Thyroid gland (tissue), 4 donors: Measurements from ENCODE around the gene RRAGC. TPM values are rescaled to one million over a fixed set of nuclear protein-coding genes. Genes with fewer than 3 reads are reported as not detected.
"Not testable (repeated sequence)": the region's sequence is repeated elsewhere in the genome, so short reads cannot be mapped to it uniquely, and the experiment has no call there.

Experiments
- DNase-seq, 2 donors: peaks; one replicate each; pipeline ENCODE4 v3.0.0-alpha.2; 2019
- H3K27ac ChIP-seq, 3 donors: fragments of 200-600 bp; sonication (generic); 1 replicate in 2 of 3; 2 replicates in 1 of 3; pipeline ENCODE4 v1.5.1; 2016 to 2019; ENCODE audit warnings: mild to moderate bottlenecking in 1 of 3, moderate library complexity in 1 of 3
- H3K27me3 ChIP-seq: fragments of 200-600 bp; sonication (generic); one replicate; pipeline ENCODE4 v1.5.1; 2019
- H3K36me3 ChIP-seq, 2 donors: fragments of 200-600 bp; sonication (generic); one replicate each; pipeline ENCODE4 v1.5.1; 2016 to 2019
- H3K4me1 ChIP-seq, 2 donors: fragments of 200-600 bp; sonication (generic); one replicate each; pipeline ENCODE4 v1.5.1; 2017 to 2019
- H3K4me3 ChIP-seq, 3 donors: fragments of 200-600 bp; sonication (generic); replicated peaks in 1 of 3; 1 replicate in 2 of 3; 2 replicates in 1 of 3; pipeline ENCODE4 v1.5.1; 2016; ENCODE audit warnings: mild to moderate bottlenecking in 1 of 3
- H3K9me3 ChIP-seq: fragments of 200-600 bp; sonication (generic); one replicate; pipeline ENCODE4 v1.5.1; 2017
- CTCF ChIP-seq, 6 experiments: fragments of 200-600 bp in 3 of 6; fragments of 450-650 bp in 3 of 6; sonication (generic) in 3 of 6; IDR thresholded peaks; one replicate each; pipeline ENCODE4 v1.5.1; 2016 to 2019; ENCODE audit warnings: antibody characterized with exemption in 6 of 6, mild to moderate bottlenecking in 2 of 6, inconsistent platforms in 1 of 6, moderate library complexity in 1 of 6
- POLR2A ChIP-seq, 2 donors: fragments of 450-650 bp; IDR thresholded peaks; one replicate each; pipeline ENCODE4 v1.6.1; 2017; ENCODE audit warnings: antibody characterized with exemption in 2 of 2, mild to moderate bottlenecking in 2 of 2, moderate library complexity in 1 of 2
- WGBS, 2 donors: methylation state at CpG; one replicate each; pipeline ENCODE4 v1.1.5; 2017; 5-methylcytosine and 5-hydroxymethylcytosine counted together
- intact Hi-C: fragments of 100-400 bp; cut with DNase I; formaldehyde crosslinking; loops from one replicate; pipeline ENCODE4 v1.15.1; 2023
- total RNA-seq, 4 donors: library from RNA; depleted of rRNA; stranded (reverse); fragments of >200 nt; gene quantifications; one replicate each; pipeline ENCODE4 v1.2.3, GENCODE V29; 2016

The RRAGC gene
- total RNA-seq, 4 donors from 2014 or later, result 13.2 to 20.3 (median 15.7) TPM

- H3K36me3 ChIP-seq, result peaks cover 32 to 40% of the 10 kb centered on the region in 2 donors
- no peaks in the 10 kb centered on the region for H3K9me3 ChIP-seq
- intact Hi-C loops, result no loop called here
- WGBS, 2 donors, result 96 to 100% methylated on average over 3 of the region's 3 CpGs
- TF ChIP-seq POLR2A (IDR thresholded peaks at IDR 0.05) (no peak), CTCF (IDR thresholded peaks at IDR 0.05) (no peak)
- H3K27me3 ChIP-seq, result no peaks in the 10 kb centered on the region
- H3K27ac ChIP-seq, result no peak overlapping the region
- no peak overlapping the region for H3K4me3 ChIP-seq
- no peak for DNase-seq
- no peaks in the 10 kb centered on the region for H3K4me1 ChIP-seq
Observed at GRCh38 chr1:38846210-38846609, 13.4 kb downstream of the RRAGC start.

GRCh38 chr1:38845088-38845487 lies 14.5 kb downstream of the RRAGC start:
- DNase-seq, intact Hi-C loops, H3K4me3 ChIP-seq, H3K9me3 ChIP-seq, H3K4me1 ChIP-seq, H3K27me3 ChIP-seq, H3K27ac ChIP-seq: not testable (repeated sequence)
- 97 to 100% methylated on average over 3 of the region's 3 CpGs for WGBS, 2 donors
- H3K36me3 ChIP-seq, result peaks cover 31 to 34% of the 10 kb centered on the region in 2 donors

- H3K27ac ChIP-seq, result no peak overlapping the region
- no peaks in the 10 kb centered on the region for H3K9me3 ChIP-seq
- H3K36me3 ChIP-seq, result peaks cover 24 to 40% of the 10 kb centered on the region in 2 donors
- H3K27me3 ChIP-seq, result no peaks in the 10 kb centered on the region
- TF ChIP-seq POLR2A (IDR thresholded peaks at IDR 0.05), result no peak
- intact Hi-C loops, result no loop called here
- WGBS, 2 donors, result 60 to 64% methylated on average over 2 of the region's 2 CpGs
- no peak for DNase-seq
- no peak overlapping the region for H3K4me3 ChIP-seq
- H3K4me1 ChIP-seq, result peaks cover 0 to 4% of the 10 kb centered on the region in 2 donors
Observed at GRCh38 chr1:38840281-38840680, 19.3 kb downstream of the RRAGC start.

GRCh38 chr1:38839363-38839762 lies 20.2 kb downstream of the RRAGC start:
- WGBS, 2 donors, result 81 to 86% methylated on average over 9 of the region's 9 CpGs
- Histone ChIP-seq H3K4me1 (peaks cover 0 to 4% of the 10 kb centered on the region in 2 donors), H3K4me3 (no peak overlapping the region), H3K36me3 (peaks cover 19 to 38% of the 10 kb centered on the region in 2 donors), H3K27me3 (no peaks in the 10 kb centered on the region), H3K27ac (no peak overlapping the region), H3K9me3 (no peaks in the 10 kb centered on the region)
- intact Hi-C loops, result loop anchor here (10.0 kb wide), 1 partner anchor 815 kb away; no protein-coding TSS in a partner anchor
- DNase-seq, result no peak
- TF ChIP-seq POLR2A (IDR thresholded peaks at IDR 0.05) (no peak), CTCF (IDR thresholded peaks at IDR 0.05) (no peak)

- peaks cover 19 to 24% of the 10 kb centered on the region in 2 donors for H3K36me3 ChIP-seq
- not testable (repeated sequence) for H3K27me3 ChIP-seq, DNase-seq, H3K4me3 ChIP-seq, H3K4me1 ChIP-seq, H3K27ac ChIP-seq, H3K9me3 ChIP-seq
- intact Hi-C loops, result loop anchor here (10.0 kb wide), 1 partner anchor 812 kb away; no protein-coding TSS in a partner anchor
- WGBS, 2 donors, result 88 to 91% methylated on average over 10 of the region's 10 CpGs
Observed at GRCh38 chr1:38836316-38836715, 23.3 kb downstream of the RRAGC start.

GRCh38 chr1:38834937-38835827 lies 24.4 kb downstream of the RRAGC start:
- Histone ChIP-seq H3K4me1 (no peaks in the 10 kb centered on the region), H3K27ac (no peak overlapping the region), H3K4me3 (no peak overlapping the region), H3K9me3 (no peaks in the 10 kb centered on the region), H3K36me3 (peaks cover 19 to 24% of the 10 kb centered on the region in 2 donors), H3K27me3 (no peaks in the 10 kb centered on the region)
- intact Hi-C loops, result loop anchor here (10.0 kb wide), 1 partner anchor 810 kb away; no protein-coding TSS in a partner anchor
- no peak for TF ChIP-seq POLR2A (IDR thresholded peaks at IDR 0.05)
- peak; percentile 22 to 74 (median 73) for TF ChIP-seq CTCF (IDR thresholded peaks at IDR 0.05)
- 21 to 24% methylated on average over 3 of the region's 3 CpGs for WGBS, 2 donors
- peak; percentile 29 to 36 for DNase-seq
